ENCODE measurements around the gene PODN.

The PODN gene

GRCh38 chr1:53116933-53117600, 55.1 kb downstream of the PODN start:
- no peak for DNase-seq

- DNase-seq = no peak
Measured at GRCh38 chr1:53117836-53118235, 55.8 kb downstream of the PODN start.

- DNase-seq = no peak
Measured at GRCh38 chr1:53120659-53121058, 58.6 kb downstream of the PODN start.

- no peak for DNase-seq
Measured at GRCh38 chr1:53121319-53122172, 59.5 kb downstream of the PODN start.

GRCh38 chr1:53122201-53122885, 60.3 kb downstream of the PODN start:
- no peak for DNase-seq

- DNase-seq = no peak
Measured at GRCh38 chr1:53122961-53123413, 61.0 kb downstream of the PODN start.

- no peak for DNase-seq
Measured at GRCh38 chr1:53123453-53124140, 61.6 kb downstream of the PODN start.

- no peak for DNase-seq
Measured at GRCh38 chr1:53125122-53125521, 63.1 kb downstream of the PODN start.

GRCh38 chr1:53125623-53126360, 63.8 kb downstream of the PODN start:
- DNase-seq = no peak

- DNase-seq = no peak
Measured at GRCh38 chr1:53126495-53126894, 64.5 kb downstream of the PODN start.

- DNase-seq = no peak
Measured at GRCh38 chr1:53127546-53127945, 65.5 kb downstream of the PODN start.

GRCh38 chr1:53128401-53128800, 66.4 kb downstream of the PODN start:
- no peak for DNase-seq

GRCh38 chr1:53129891-53130597, 68.0 kb downstream of the PODN start:
- no peak for DNase-seq

GRCh38 chr1:53130598-53130877, 68.5 kb downstream of the PODN start:
- DNase-seq = no peak

GRCh38 chr1:53130878-53131589, 69.0 kb downstream of the PODN start:
- DNase-seq = no peak

- no peak for DNase-seq
Measured at GRCh38 chr1:53131590-53131938, 69.6 kb downstream of the PODN start.

GRCh38 chr1:53132176-53132575, 70.2 kb downstream of the PODN start:
- no peak for DNase-seq

GRCh38 chr1:53133261-53134041, 71.4 kb downstream of the PODN start:
- DNase-seq = no peak

GRCh38 chr1:53134042-53134485, 72.1 kb downstream of the PODN start:
- no peak for DNase-seq
